OCI-LY1 (cell line): ENCODE measurements around the gene FOXL3.
A peak's percentile ranks its signal among the peaks of the same experiment; 100 is the strongest.

ENCODE experiments used
- H2AFZ ChIP-seq: fragments of 200-600 bp; sonication (generic), shearing (Covaris generic); 2 replicates; pipeline ENCODE4 v1.6.0; 2014; ENCODE audit warnings: antibody characterized with exemption, mild to moderate bottlenecking, low read length
- H3F3A ChIP-seq: fragments of 200-600 bp; sonication (generic), shearing (Covaris generic); 2 replicates; pipeline ENCODE4 v1.6.0; 2014; ENCODE audit warnings: mild to moderate bottlenecking, antibody characterized with exemption, low read length, moderate library complexity; ENCODE audit not compliant: insufficient read depth
- H3K27ac ChIP-seq: fragments of 200-600 bp; sonication (generic); 2 replicates; pipeline ENCODE4 v1.5.1; 2014; ENCODE audit warnings: low read length, mixed run types, mild to moderate bottlenecking, low read depth; ENCODE audit not compliant: poor library complexity, severe bottlenecking
- H3K27me3 ChIP-seq: fragments of 200-600 bp; sonication (generic); 2 replicates; pipeline ENCODE4 v1.6.0; 2014; ENCODE audit warnings: antibody characterized with exemption, mild to moderate bottlenecking, low read length, moderate library complexity; ENCODE audit not compliant: insufficient read depth
- H3K36me3 ChIP-seq: fragments of 200-600 bp; sonication (generic); 2 replicates; pipeline ENCODE4 v1.6.1; 2014; ENCODE audit warnings: mild to moderate bottlenecking, antibody characterized with exemption, low read length, moderate library complexity, mixed read lengths; ENCODE audit not compliant: insufficient read depth
- H3K4me1 ChIP-seq: fragments of 200-600 bp; sonication (generic); 2 replicates; pipeline ENCODE4 v1.5.1; 2014; ENCODE audit warnings: mild to moderate bottlenecking, low read length, moderate library complexity; ENCODE audit not compliant: insufficient read depth, severe bottlenecking
- H3K4me2 ChIP-seq: fragments of 200-600 bp; sonication (generic), shearing (Covaris generic); 2 replicates; pipeline ENCODE4 v1.6.1; 2014; ENCODE audit warnings: low read length
- H3K4me3 ChIP-seq: fragments of 200-600 bp; sonication (generic); 2 replicates; pipeline ENCODE4 v1.5.1; 2014; ENCODE audit warnings: low read length, low read depth, mild to moderate bottlenecking, mixed read lengths; ENCODE audit not compliant: poor library complexity, severe bottlenecking
- H3K79me2 ChIP-seq: fragments of 200-600 bp; shearing (Covaris generic); 2 replicates; pipeline ENCODE4 v1.6.1; 2016; ENCODE audit warnings: mixed run types, low read length, mixed read lengths; ENCODE audit not compliant: insufficient read depth
- H3K9ac ChIP-seq: fragments of 200-600 bp; sonication (generic), shearing (Covaris generic); 2 replicates; pipeline ENCODE4 v1.6.1; 2014; ENCODE audit warnings: mild to moderate bottlenecking, low read length, mixed read lengths
- H3K9me2 ChIP-seq: fragments of 200-600 bp; sonication (generic), shearing (Covaris generic); 2 replicates; pipeline ENCODE4 v1.6.1; 2014; ENCODE audit warnings: low read depth, mild to moderate bottlenecking, low read length, mixed read lengths
- H3K9me3 ChIP-seq: fragments of 200-600 bp; shearing (Covaris generic); 2 replicates; pipeline ENCODE4 v1.6.1; 2014; ENCODE audit warnings: low read length, mixed read lengths
- H4K20me1 ChIP-seq: fragments of 200-600 bp; sonication (generic), shearing (Covaris generic); 2 replicates; pipeline ENCODE4 v1.6.0; 2016; ENCODE audit warnings: mild to moderate bottlenecking, low read length; ENCODE audit not compliant: insufficient read depth
- CTCF ChIP-seq: fragments of 200-600 bp; sonication (generic), shearing (Covaris generic); IDR thresholded peaks from 2 replicates; pipeline ENCODE4 v1.5.1; 2017; ENCODE audit warnings: mild to moderate bottlenecking, antibody characterized with exemption, low read length, moderate library complexity, mixed read lengths
- EZH2 ChIP-seq: fragments of 200-600 bp; sonication (generic), shearing (Covaris generic); IDR thresholded peaks from 2 replicates; pipeline ENCODE4 v1.8.0; 2017; ENCODE audit warnings: borderline replicate concordance, mixed run types, mild to moderate bottlenecking, antibody characterized with exemption, low read length, moderate library complexity, mixed read lengths

The FOXL3 gene

GRCh38 chr7:330511-331230 lies 40.7 kb downstream of the FOXL3 start:
- Histone ChIP-seq H4K20me1 (no peaks in the 10 kb centered on the region), H3K4me2 (no peak overlapping the region), H3K79me2 (no peaks in the 10 kb centered on the region), H2AFZ (no peak overlapping the region), H3K27me3 (no peaks in the 10 kb centered on the region; the same call in 1 of the 2 replicates), H3K4me3 (no peak overlapping the region), H3K9ac (no peak overlapping the region), H3K36me3 (no peaks in the 10 kb centered on the region), H3K4me1 (no peaks in the 10 kb centered on the region), H3K27ac (no peak overlapping the region), H3K9me3 (no peaks in the 10 kb centered on the region), H3F3A (0 out of 2 replicates have a peak, but pooled peaks cover 4% of the 10 kb centered on the region), H3K9me2 (no peaks in the 10 kb centered on the region)
- no peak for TF ChIP-seq EZH2
- TF ChIP-seq CTCF, result no peak

GRCh38 chr7:332020-332517 lies 42.1 kb downstream of the FOXL3 start:
- no peaks in the 10 kb centered on the region; the same call in 1 of the 2 replicates for H3K27me3 ChIP-seq
- no peak overlapping the region for H3K4me2 ChIP-seq
- H3K79me2 ChIP-seq, result no peaks in the 10 kb centered on the region
- no peak for TF ChIP-seq CTCF
- no peak for TF ChIP-seq EZH2
- no peaks in the 10 kb centered on the region for H3K9me3 ChIP-seq
- H3K4me1 ChIP-seq, result no peaks in the 10 kb centered on the region
- no peak overlapping the region for H3K4me3 ChIP-seq
- H4K20me1 ChIP-seq, result no peaks in the 10 kb centered on the region
- H3K36me3 ChIP-seq, result no peaks in the 10 kb centered on the region
- 0 out of 2 replicates have a peak, but pooled peaks cover 4% of the 10 kb centered on the region for H3F3A ChIP-seq
- H3K9ac ChIP-seq, result no peak overlapping the region
- no peak overlapping the region for H3K27ac ChIP-seq
- no peaks in the 10 kb centered on the region for H3K9me2 ChIP-seq
- no peak overlapping the region for H2AFZ ChIP-seq

- Histone ChIP-seq H3F3A (0 out of 2 replicates have a peak, but pooled peaks cover 4% of the 10 kb centered on the region), H2AFZ (no peak overlapping the region), H3K27ac (no peak overlapping the region), H4K20me1 (no peaks in the 10 kb centered on the region), H3K79me2 (no peaks in the 10 kb centered on the region), H3K36me3 (no peaks in the 10 kb centered on the region), H3K9ac (no peak overlapping the region), H3K9me3 (no peaks in the 10 kb centered on the region), H3K4me3 (no peak overlapping the region), H3K27me3 (no peaks in the 10 kb centered on the region; the same call in 1 of the 2 replicates), H3K9me2 (no peaks in the 10 kb centered on the region), H3K4me2 (no peak overlapping the region), H3K4me1 (no peaks in the 10 kb centered on the region)
- TF ChIP-seq CTCF, result peak; percentile 28
- TF ChIP-seq EZH2, result no peak
Observed at GRCh38 chr7:332646-333392, 42.8 kb downstream of the FOXL3 start.
